NCI-H524 treated with DMSO at 0.1 percent for 48 hours (cell line): ENCODE measurements around the gene CDK12.

Source experiments
- DNase-seq: peaks from one replicate; lab custom pipeline; 2025; lab: John Stamatoyannopoulos, UW

Gene CDK12

DNA sequence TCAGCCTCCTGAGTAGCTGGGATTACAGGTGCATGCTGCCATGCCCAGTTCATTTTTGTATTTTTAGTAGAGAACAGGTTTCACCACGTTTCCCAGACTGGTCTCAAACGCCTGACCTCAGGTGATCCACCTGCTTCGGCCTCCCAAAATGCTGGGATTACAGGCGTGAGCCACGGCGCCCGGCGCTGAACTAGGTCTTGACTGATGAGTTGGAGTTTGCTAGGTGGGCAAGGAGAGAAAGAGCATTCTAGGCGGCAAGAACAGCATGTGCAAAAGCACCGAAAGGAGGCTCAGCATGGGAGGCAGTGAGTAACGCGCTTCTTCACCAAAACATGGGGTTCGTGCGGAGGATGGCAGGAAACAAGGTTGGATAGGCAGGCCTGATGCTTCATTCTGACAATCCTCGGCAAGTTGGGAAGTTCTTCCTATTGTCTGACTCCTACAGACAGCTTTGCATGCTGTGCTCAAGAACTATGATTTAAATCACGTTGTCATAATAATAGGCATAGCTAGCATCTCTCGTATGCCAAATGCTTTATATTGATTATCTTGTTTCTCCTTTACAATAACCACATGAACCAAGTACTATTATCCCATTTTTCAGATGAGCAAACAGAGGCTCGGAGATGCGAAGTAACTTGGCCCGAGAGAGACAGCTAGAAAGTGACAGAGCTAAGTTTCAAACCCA is 119.9 kb downstream of the CDK12 start:
- no peak for DNase-seq

DNA sequence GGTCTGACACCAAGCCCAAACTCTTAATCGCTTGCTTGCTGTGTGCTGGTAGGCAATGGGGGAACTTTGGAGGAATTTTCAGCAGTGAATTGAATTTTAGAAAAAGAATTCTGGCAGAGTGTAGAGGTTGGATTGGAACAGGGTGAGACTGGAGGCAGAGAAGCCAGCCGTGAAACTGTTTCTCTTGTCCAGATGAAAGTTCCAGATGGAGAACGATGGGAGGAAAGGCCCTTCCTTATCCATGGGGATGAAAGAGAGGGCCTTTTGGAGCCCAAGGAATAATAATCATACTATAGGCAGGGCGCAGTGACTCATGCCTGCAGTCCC is 120.4 kb downstream of the CDK12 start:
- DNase-seq, result no peak

DNA sequence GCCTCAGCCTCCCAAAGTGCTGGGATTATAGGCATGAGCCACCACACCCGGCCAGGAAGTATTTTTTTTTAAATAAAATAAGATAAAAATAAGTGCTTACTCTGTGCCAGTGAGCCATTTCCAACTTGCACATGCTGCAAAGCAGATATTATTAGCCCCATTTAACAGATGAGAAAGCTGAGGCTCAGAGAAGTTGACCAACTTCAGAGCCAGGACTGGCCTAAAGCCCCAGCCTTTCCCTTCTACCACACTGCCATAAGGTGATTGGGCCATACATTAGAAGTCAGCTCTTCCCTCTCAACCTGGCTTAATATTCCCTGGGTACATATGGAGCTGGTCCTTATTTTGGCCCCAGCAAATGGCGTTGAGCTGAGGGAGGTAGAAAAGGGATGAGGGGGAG is 121.4 kb downstream of the CDK12 start:
- DNase-seq, result no peak
